H1 (cell line): ENCODE results near the gene KLF4. TPM values are rescaled to one million over a fixed set of nuclear protein-coding genes. Genes with fewer than 3 reads are reported as not detected.

ENCODE experiments used
- BCL11A ChIP-seq, 2 experiments: IDR thresholded peaks; one replicate each; pipeline ENCODE4 v1.6.1; 2011; ENCODE audit warnings: low read depth in 2 of 2, low read length in 2 of 2, mild to moderate bottlenecking in 2 of 2
- EP300 ChIP-seq, 2 experiments: IDR thresholded peaks; 1 replicate in 1 of 2; 2 replicates in 1 of 2; pipeline ENCODE4 v1.6.1; 2011 to 2012; ENCODE audit warnings: low read depth in 2 of 2, low read length in 2 of 2, mild to moderate bottlenecking in 2 of 2, borderline replicate concordance in 1 of 2, inconsistent platforms in 1 of 2, moderate library complexity in 1 of 2
- polyA plus RNA-seq, 7 experiments: library from polyadenylated mRNA; depleted of rRNA in 3 of 7; stranded (reverse) in 5 of 7; unstranded in 2 of 7; fragments of >200 nt in 5 of 7; fragments of 200-250 nt in 2 of 7; gene quantifications; 1 replicate in 5 of 7; 2 replicates in 1 of 7; 4 replicates in 1 of 7; pipeline versions ENCODE4 v1.2.1 to v1.2.3, GENCODE V29; 2011 to 2013; ENCODE audit warnings: missing spikeins in 2 of 7, mixed read lengths in 2 of 7
- total RNA-seq: library from RNA; stranded (reverse); fragmentation: NEBNext Ultra II Directional; extraction: Animal tissue kit (Norgen Biotek cat#: 25700); gene quantifications from 2 replicates; pipeline ENCODE4 v1.2.1, GENCODE V29; 2021

The KLF4 gene
- total and polyA plus RNA-seq, 2 of the 8 experiments (the other 6 are each of a cell fraction or from before 2014, with no cell fraction given): 0.77 to 2.8 TPM

GRCh38 chr9:107489687-107490605, at the start of gene KLF4 (continued):
- TF ChIP-seq EP300 (IDR thresholded peaks at IDR 0.05; ENCODE audit: borderline replicate concordance in 1 of 2, low read depth in 2 of 2, low read length in 2 of 2) (no peak), BCL11A (IDR thresholded peaks at IDR 0.05; ENCODE audit: low read depth in 2 of 2, low read length in 2 of 2) (no peak)
